HepG2 (cell line): Measurements from ENCODE around the gene AFG1L. TPM values are rescaled to one million over a fixed set of nuclear protein-coding genes. Genes with fewer than 3 reads are reported as not detected.

Experiments used
- CBX5 ChIP-seq: sonication (generic); formaldehyde crosslinking; IDR thresholded peaks from 2 replicates; pipeline ENCODE4 v1.4.0; 2020; ENCODE audit warnings: missing genetic modification reagents, borderline replicate concordance
- JARID2 ChIP-seq: sonication (generic); formaldehyde crosslinking; IDR thresholded peaks from 2 replicates; pipeline ENCODE4 v1.8.1; 2023; ENCODE audit warnings: missing genetic modification reagents, inconsistent platforms; ENCODE audit not compliant: insufficient replicate concordance
- KLF6 ChIP-seq: IDR thresholded peaks from 2 replicates; pipeline ENCODE4 v1.8.0; 2016; ENCODE audit warnings: missing biosample characterization, missing genetic modification reagents
- RFX5 ChIP-seq: IDR thresholded peaks from 2 replicates; pipeline ENCODE4 v1.6.1; 2011; ENCODE audit warnings: low read depth, low read length, improper control_type of control experiment
- SIN3B ChIP-seq: fragments of 150-350 bp; IDR thresholded peaks from 2 replicates; pipeline ENCODE4 v1.6.1; 2014; ENCODE audit warnings: low read length
- SP140L ChIP-seq: sonication (generic); formaldehyde crosslinking; IDR thresholded peaks from 2 replicates; pipeline ENCODE4 v1.4.0; 2020; ENCODE audit warnings: missing genetic modification reagents, borderline replicate concordance
- SSRP1 ChIP-seq: IDR thresholded peaks from 2 replicates; pipeline ENCODE4 v1.6.1; 2016; ENCODE audit warnings: control low read depth
- TBL1XR1 ChIP-seq: fragments of 150-350 bp; IDR thresholded peaks from 2 replicates; pipeline ENCODE4 v1.6.1; 2014; ENCODE audit warnings: borderline replicate concordance, low read length; ENCODE audit not compliant: partially characterized antibody
- TOPORS ChIP-seq: sonication (generic); formaldehyde crosslinking; IDR thresholded peaks from 2 replicates; pipeline ENCODE4 v1.8.0; 2023; ENCODE audit warnings: mild to moderate bottlenecking, missing genetic modification reagents
- ZMYM2 ChIP-seq: sonication (generic); formaldehyde crosslinking; IDR thresholded peaks from 2 replicates; pipeline ENCODE4 v1.8.0; 2022; ENCODE audit warnings: mild to moderate bottlenecking, missing genetic modification reagents
- ZMYM3 ChIP-seq: sonication (generic); formaldehyde crosslinking; IDR thresholded peaks from 2 replicates; pipeline ENCODE4 v1.5.1; 2020; ENCODE audit warnings: mild to moderate bottlenecking, missing genetic modification reagents
- ZNF570 ChIP-seq: sonication (generic); formaldehyde crosslinking; IDR thresholded peaks from 2 replicates; pipeline ENCODE4 v1.4.0; 2020; ENCODE audit warnings: mild to moderate bottlenecking, missing genetic modification reagents, borderline replicate concordance
- polyA plus RNA-seq, 8 experiments: library from polyadenylated mRNA; depleted of rRNA in 3 of 8; stranded (reverse) in 7 of 8; unstranded in 1 of 8; fragments of >200 nt; fragmentation: Illumina TruSeq in 4 of 8; extraction: Trizol in 4 of 8; gene quantifications; 2 replicates each; pipeline versions ENCODE4 v1.2.1 to v1.2.3, GENCODE V29; 2011 to 2016; ENCODE audit warnings: low read depth in 4 of 8, missing spikeins in 1 of 8, mixed read lengths in 1 of 8; ENCODE audit not compliant: insufficient read depth in 1 of 8
- total RNA-seq, 5 experiments: library from RNA; depleted of rRNA; stranded (reverse); fragments of >200 nt; fragmentation: Illumina TruSeq; extraction: Trizol; gene quantifications; 2 replicates each; pipeline ENCODE4 v1.2.3, GENCODE V29; 2016; ENCODE audit warnings: low read depth in 1 of 5
- TF ChIP-seq, protein P1 (sequence below), 2 experiments: sonication (generic) in 1 of 2; formaldehyde crosslinking in 1 of 2; IDR thresholded peaks; 2 replicates each; pipeline versions ENCODE4 v1.6.1 to v1.9.0; 2014 to 2022; ENCODE audit warnings: antibody characterized with exemption in 1 of 2, borderline replicate concordance in 1 of 2, inconsistent platforms in 1 of 2, low read depth in 1 of 2, missing genetic modification reagents in 1 of 2
- TF ChIP-seq, protein P2 (sequence below): sonication (generic); formaldehyde crosslinking; conservative IDR thresholded peaks from 2 replicates; pipeline ENCODE4 v1.8.0; 2022; ENCODE audit warnings: missing genetic modification reagents
- TF ChIP-seq, protein P3 (sequence below): sonication (generic); formaldehyde crosslinking; conservative IDR thresholded peaks from 2 replicates; pipeline ENCODE4 v1.5.0; 2020; ENCODE audit warnings: missing genetic modification reagents
- TF ChIP-seq, protein P4 (sequence below): IDR thresholded peaks from 2 replicates; pipeline ENCODE4 v1.6.1; 2016; ENCODE audit warnings: missing compliant biosample characterization, missing genetic modification reagents, borderline replicate concordance
- TF ChIP-seq, protein P5 (sequence below): sonication (generic); formaldehyde crosslinking; IDR thresholded peaks from 2 replicates; pipeline ENCODE4 v1.4.0; 2020; ENCODE audit warnings: missing genetic modification reagents

Gene AFG1L
- total and polyA plus RNA-seq, 2 of the 13 experiments (the other 11 are each of a cell fraction or from before 2014, with no cell fraction given) = 3.1 to 14.0 TPM

DNA sequence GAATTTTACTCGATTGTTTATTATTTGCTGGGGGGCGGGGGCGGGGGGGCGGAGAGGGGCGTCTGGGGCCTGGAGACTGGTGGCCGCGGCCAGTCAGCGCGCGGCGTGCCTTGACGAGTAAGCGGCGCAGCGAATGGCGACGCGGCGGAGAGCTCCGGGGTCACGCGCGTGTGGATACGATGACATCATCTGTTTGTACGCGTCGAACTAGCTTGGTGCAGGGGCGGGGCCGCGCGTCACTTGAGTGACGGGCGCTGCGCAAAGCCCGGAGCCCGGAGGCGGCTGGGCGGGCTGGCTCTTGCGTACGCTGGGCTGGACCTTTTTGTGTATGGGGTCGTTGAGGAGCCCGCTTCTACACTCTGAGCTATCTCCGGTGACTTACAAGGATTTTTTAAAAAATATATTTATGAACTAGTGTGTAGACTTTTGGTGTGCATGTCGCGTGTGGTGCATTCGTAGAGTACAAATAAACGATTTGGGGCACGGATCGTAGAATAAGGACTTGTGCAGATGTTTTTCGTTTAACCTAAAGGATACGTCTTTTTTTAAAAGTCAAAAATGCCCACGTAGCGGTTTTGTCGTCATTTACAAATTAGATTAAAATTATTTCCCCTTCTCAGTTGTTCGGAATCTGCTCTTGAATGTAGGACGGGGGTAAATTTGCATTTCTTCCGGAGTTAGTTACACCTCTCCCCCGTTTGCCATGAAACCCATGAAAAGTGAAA lies 263.7 kb downstream of the AFG1L start (continued):
- TF ChIP-seq, protein P1, sequence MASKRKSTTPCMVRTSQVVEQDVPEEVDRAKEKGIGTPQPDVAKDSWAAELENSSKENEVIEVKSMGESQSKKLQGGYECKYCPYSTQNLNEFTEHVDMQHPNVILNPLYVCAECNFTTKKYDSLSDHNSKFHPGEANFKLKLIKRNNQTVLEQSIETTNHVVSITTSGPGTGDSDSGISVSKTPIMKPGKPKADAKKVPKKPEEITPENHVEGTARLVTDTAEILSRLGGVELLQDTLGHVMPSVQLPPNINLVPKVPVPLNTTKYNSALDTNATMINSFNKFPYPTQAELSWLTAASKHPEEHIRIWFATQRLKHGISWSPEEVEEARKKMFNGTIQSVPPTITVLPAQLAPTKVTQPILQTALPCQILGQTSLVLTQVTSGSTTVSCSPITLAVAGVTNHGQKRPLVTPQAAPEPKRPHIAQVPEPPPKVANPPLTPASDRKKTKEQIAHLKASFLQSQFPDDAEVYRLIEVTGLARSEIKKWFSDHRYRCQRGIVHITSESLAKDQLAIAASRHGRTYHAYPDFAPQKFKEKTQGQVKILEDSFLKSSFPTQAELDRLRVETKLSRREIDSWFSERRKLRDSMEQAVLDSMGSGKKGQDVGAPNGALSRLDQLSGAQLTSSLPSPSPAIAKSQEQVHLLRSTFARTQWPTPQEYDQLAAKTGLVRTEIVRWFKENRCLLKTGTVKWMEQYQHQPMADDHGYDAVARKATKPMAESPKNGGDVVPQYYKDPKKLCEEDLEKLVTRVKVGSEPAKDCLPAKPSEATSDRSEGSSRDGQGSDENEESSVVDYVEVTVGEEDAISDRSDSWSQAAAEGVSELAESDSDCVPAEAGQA (IDR thresholded peaks at IDR 0.05; ENCODE audit: low read depth) = no peak
- TF ChIP-seq, protein P1 (CRISPR knock-in tag; IDR thresholded peaks at IDR 0.05; ENCODE audit: borderline replicate concordance) = no peak
- TF ChIP-seq CBX5 (CRISPR knock-in tag) (no peak), TBL1XR1 (peak; percentile 35), ZMYM3 (CRISPR knock-in tag) (no peak), ZMYM2 (CRISPR knock-in tag) (no peak), RFX5 (peak; percentile 81), SP140L (CRISPR knock-in tag) (no peak), SSRP1 (CRISPR knock-in tag) (no peak), KLF6 (CRISPR knock-in tag) (peak; percentile 39; the same call in 1 of the 2 replicates), SIN3B (no peak; the same call in 1 of the 2 replicates), JARID2 (CRISPR knock-in tag) (no peak), ZNF570 (CRISPR knock-in tag) (no peak), TOPORS (0 out of 2 replicates have a peak, but pooled peaks have one; percentile 46)
- TF ChIP-seq, protein P2, sequence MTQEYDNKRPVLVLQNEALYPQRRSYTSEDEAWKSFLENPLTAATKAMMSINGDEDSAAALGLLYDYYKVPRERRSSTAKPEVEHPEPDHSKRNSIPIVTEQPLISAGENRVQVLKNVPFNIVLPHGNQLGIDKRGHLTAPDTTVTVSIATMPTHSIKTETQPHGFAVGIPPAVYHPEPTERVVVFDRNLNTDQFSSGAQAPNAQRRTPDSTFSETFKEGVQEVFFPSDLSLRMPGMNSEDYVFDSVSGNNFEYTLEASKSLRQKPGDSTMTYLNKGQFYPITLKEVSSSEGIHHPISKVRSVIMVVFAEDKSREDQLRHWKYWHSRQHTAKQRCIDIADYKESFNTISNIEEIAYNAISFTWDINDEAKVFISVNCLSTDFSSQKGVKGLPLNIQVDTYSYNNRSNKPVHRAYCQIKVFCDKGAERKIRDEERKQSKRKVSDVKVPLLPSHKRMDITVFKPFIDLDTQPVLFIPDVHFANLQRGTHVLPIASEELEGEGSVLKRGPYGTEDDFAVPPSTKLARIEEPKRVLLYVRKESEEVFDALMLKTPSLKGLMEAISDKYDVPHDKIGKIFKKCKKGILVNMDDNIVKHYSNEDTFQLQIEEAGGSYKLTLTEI (CRISPR knock-in tag) = no peak
- TF ChIP-seq, protein P3, sequence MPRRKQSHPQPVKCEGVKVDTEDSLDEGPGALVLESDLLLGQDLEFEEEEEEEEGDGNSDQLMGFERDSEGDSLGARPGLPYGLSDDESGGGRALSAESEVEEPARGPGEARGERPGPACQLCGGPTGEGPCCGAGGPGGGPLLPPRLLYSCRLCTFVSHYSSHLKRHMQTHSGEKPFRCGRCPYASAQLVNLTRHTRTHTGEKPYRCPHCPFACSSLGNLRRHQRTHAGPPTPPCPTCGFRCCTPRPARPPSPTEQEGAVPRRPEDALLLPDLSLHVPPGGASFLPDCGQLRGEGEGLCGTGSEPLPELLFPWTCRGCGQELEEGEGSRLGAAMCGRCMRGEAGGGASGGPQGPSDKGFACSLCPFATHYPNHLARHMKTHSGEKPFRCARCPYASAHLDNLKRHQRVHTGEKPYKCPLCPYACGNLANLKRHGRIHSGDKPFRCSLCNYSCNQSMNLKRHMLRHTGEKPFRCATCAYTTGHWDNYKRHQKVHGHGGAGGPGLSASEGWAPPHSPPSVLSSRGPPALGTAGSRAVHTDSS (CRISPR knock-in tag) = no peak
- TF ChIP-seq, protein P4, sequence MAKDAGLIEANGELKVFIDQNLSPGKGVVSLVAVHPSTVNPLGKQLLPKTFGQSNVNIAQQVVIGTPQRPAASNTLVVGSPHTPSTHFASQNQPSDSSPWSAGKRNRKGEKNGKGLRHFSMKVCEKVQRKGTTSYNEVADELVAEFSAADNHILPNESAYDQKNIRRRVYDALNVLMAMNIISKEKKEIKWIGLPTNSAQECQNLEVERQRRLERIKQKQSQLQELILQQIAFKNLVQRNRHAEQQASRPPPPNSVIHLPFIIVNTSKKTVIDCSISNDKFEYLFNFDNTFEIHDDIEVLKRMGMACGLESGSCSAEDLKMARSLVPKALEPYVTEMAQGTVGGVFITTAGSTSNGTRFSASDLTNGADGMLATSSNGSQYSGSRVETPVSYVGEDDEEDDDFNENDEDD = peak; percentile 72; the same call in 1 of the 2 replicates
- TF ChIP-seq, protein P5, sequence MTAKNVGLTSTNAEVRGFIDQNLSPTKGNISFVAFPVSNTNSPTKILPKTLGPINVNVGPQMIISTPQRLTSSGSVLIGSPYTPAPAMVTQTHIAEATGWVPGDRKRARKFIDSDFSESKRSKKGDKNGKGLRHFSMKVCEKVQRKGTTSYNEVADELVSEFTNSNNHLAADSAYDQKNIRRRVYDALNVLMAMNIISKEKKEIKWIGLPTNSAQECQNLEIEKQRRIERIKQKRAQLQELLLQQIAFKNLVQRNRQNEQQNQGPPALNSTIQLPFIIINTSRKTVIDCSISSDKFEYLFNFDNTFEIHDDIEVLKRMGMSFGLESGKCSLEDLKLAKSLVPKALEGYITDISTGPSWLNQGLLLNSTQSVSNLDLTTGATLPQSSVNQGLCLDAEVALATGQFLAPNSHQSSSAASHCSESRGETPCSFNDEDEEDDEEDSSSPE = peak; percentile 69; the same call in 1 of the 2 replicates
